Memory B cell (primary cell): ENCODE results near the gene PPTC7.
A peak's percentile ranks its signal among the peaks of the same experiment; 100 is the strongest.
"Not testable (repeated sequence)": the region's sequence is repeated elsewhere in the genome, so short reads cannot be mapped to it uniquely, and the experiment has no call there.

ENCODE experiments used
- ATAC-seq: fragments of 150-1000 bp; cut with Tn5 transposase; 2 replicates; pipeline ENCODE4 v1.10.0; 2021; ENCODE audit warnings: low read depth, mild to moderate bottlenecking, moderate library complexity
- DNase-seq, 2 donors: peaks; one replicate each; pipeline ENCODE4 v3.0.0; 2022; ENCODE audit warnings: low spot score in 2 of 2
- H3K27ac Mint-ChIP-seq: one replicate; pipeline ENCODE4 v1.8.0; 2022; ENCODE audit warnings: mild to moderate bottlenecking, moderate library complexity, mixed read lengths
- H3K27me3 Mint-ChIP-seq: one replicate; pipeline ENCODE4 v1.8.0; 2022; ENCODE audit warnings: mixed read lengths
- H3K36me3 Mint-ChIP-seq: one replicate; pipeline ENCODE4 v1.8.0; 2022; ENCODE audit warnings: mild to moderate bottlenecking, mixed read lengths
- H3K4me1 Mint-ChIP-seq: one replicate; pipeline ENCODE4 v1.8.0; 2022; ENCODE audit warnings: mixed read lengths
- H3K4me3 Mint-ChIP-seq: one replicate; pipeline ENCODE4 v1.8.0; 2022; ENCODE audit warnings: mild to moderate bottlenecking, moderate library complexity, mixed read lengths
- H3K9me3 Mint-ChIP-seq: one replicate; pipeline ENCODE4 v1.8.0; 2022; ENCODE audit warnings: mixed read lengths

The PPTC7 gene, protein sequence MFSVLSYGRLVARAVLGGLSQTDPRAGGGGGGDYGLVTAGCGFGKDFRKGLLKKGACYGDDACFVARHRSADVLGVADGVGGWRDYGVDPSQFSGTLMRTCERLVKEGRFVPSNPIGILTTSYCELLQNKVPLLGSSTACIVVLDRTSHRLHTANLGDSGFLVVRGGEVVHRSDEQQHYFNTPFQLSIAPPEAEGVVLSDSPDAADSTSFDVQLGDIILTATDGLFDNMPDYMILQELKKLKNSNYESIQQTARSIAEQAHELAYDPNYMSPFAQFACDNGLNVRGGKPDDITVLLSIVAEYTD

DNA sequence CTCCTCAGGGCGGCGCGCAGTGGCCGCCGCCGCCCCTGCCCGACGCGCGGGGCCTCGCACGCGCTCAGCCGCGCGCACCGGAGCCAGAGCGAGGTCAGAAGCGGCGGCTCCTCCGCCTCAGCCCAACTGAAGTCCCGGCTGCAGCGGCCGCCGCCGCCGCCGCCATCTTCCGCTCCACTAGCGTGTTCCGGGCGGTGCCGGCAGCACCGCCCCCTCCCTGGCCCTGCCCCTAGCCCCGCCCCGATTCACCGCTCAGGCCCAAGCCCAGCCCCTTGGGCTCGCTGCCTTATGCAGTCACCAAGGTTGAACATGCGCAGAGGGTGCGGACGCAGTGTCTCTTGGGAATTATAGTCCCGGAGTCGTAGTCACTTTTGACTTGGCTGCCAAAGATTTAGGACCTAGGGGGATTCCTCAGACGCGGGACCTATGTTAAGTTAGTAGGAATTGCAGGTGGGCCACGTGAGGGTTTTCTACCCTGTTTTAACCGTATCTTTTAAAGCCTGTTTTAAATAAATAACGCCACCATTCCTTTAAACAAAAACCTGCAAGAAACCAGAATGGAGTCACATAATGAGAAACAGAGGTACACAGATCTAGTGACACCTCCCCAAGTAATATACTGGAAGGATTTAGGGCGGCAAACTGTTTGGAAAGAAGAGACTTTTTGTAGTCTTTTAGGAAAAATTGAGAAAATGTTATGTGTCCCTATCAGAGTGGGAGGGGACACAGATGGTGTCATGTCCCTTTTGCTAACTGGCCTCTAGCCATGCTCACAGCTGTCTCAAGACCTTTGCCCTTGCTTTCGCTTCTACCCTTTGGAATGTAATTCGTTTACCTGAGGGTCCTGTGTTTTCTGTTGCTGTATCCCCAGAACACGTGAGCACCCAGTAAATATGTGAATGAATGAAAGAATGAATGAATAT, at the start of gene PPTC7:
PPTC7 (minus strand) TSS at position 182 of the 923 bp plus-strand sequence. CDS start 287 bp downstream, outside the sequence.
- no peaks in the 10 kb centered on the region for H3K9me3 Mint-ChIP-seq
- H3K4me1 Mint-ChIP-seq = peaks cover 34% of the 10 kb centered on the region
- H3K27ac Mint-ChIP-seq = peak within 1 kb of the TSS; percentile 97
- DNase-seq = peak; percentile 88 to 98
- H3K27me3 Mint-ChIP-seq = no peaks in the 10 kb centered on the region
- H3K36me3 Mint-ChIP-seq = no peaks in the 10 kb centered on the region
- H3K4me3 Mint-ChIP-seq = peak within 1 kb of the TSS; percentile 91
- ATAC-seq = peak; percentile 85

DNA sequence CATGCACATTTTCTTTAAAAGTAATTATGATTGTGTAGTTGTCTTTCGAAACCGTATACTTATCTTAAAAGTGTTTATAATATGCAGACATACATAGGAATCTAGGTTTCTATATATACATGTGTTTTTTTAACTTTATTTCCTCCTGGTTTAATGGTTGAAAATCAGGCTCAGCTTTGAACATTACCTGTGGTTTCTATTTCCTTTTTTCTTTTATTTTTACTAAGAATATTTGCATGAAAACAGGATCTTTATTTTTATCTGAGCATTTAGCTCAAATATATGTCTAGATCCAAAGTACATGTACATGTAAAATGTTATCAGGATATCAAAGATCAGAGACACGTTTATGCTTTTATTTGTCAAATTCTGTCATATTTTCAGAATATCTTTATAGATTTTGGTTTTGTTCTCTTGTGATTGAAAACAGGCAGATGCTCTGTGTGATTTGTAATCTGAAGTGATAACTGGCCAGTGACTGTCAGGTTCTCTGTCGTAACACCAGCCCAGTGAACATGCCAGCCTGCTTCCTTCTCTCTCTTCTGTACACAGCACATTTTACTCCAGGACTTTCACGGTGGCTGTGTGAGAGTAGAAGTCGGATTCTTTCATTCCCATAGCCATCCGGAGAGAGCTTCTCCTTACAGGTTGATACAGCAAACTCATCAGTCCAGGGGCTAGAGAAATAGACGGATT, 44.5 kb upstream of the PPTC7 start:
- Mint-ChIP-seq H3K36me3 (peaks cover 10% of the 10 kb centered on the region), H3K4me1 (peaks cover 18% of the 10 kb centered on the region), H3K27me3 (no peaks in the 10 kb centered on the region), H3K27ac (peak overlapping the region; percentile 97), H3K4me3 (peak overlapping the region; percentile 85), H3K9me3 (peaks cover 2% of the 10 kb centered on the region)
- DNase-seq (no peak), ATAC-seq (peak; percentile 79)

DNA sequence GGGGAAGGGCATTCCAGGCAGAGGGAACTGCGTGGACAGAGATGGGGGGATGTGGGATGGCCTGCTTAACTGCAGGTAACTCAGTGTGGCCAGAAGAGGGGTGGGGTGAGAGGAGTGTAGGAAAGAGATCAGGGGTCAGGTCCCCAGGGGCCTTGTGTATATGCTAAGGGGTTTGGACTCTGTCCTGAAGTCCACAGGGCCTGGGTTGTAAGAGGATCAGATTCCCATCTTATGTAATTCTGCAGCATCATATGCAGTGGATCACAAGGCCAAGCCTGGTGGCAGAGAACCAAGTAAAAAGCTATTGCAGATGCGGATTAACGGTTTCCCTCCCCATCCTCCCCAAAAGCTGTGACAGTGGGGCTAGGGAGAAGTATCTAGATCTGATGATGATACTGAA, 39.5 kb upstream of the PPTC7 start:
- no peak for ATAC-seq
- no peak for DNase-seq
- H3K9me3 Mint-ChIP-seq = peaks cover 2% of the 10 kb centered on the region
- no peak overlapping the region for H3K4me3 Mint-ChIP-seq
- peaks cover 19% of the 10 kb centered on the region for H3K4me1 Mint-ChIP-seq
- H3K36me3 Mint-ChIP-seq = peaks cover 5% of the 10 kb centered on the region
- H3K27me3 Mint-ChIP-seq = no peaks in the 10 kb centered on the region
- H3K27ac Mint-ChIP-seq = peak overlapping the region; percentile 55

DNA sequence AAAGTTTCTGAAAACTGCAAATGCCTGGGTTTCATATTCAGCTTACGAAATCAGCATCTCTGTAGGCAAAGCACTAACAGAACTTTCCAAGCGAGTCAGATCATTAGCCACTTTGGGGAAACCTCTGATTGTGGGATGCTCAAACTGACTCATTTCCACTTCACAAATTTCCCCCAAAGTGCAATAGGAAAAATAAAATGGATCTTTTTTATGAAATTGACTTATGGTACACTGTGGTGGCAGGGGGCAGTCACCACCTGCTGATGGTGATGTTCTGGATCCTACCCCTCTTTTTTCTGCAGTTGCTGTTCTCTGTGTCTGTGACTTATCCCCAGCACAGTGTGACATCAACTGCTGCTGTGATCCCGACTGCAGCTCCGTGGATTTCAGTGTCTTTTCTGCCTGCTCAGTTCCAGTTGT, 36.4 kb upstream of the PPTC7 start:
- Mint-ChIP-seq H3K4me3 (peak overlapping the region; percentile 90), H3K27me3 (no peaks in the 10 kb centered on the region), H3K4me1 (peaks cover 26% of the 10 kb centered on the region), H3K27ac (peak overlapping the region; percentile 85), H3K36me3 (peaks cover 4% of the 10 kb centered on the region), H3K9me3 (no peaks in the 10 kb centered on the region)
- peak; percentile 84 for ATAC-seq
- DNase-seq = peak in 1 of 2 donors; percentile 38

DNA sequence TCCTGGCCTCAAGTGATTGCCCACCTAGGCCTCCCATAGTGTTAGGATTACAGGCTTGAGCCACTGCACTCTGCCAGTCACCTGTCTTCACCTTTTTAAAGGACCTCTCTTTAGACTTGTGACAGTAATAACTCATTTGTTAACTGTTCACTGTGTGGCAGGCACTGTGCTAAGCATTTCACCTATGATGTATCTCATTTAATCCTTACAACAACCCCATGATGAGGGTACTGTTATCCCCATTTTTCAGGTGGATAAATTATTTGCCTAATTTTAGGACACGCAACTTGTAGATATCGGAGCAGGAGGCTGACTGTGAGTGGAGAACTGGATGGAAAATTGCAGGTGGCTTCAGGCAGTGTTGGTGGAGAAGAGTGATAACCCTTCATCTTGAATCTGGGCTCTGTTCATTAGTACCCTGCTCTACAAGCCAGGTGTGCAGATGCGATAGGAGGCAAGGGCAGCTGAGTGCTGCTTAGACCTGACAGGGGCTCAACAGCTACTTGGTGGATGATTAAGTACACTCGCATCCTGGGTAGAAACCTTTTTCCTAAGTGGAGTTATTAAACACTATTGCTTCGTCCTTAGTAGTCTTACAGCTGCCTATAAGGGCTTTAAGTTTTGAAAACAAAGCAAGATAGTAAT, 33.5 kb upstream of the PPTC7 start:
- Mint-ChIP-seq H3K27ac (peak overlapping the region; percentile 89), H3K36me3 (no peaks in the 10 kb centered on the region), H3K9me3 (no peaks in the 10 kb centered on the region), H3K4me3 (no peak overlapping the region), H3K27me3 (no peaks in the 10 kb centered on the region), H3K4me1 (peaks cover 17% of the 10 kb centered on the region)
- ATAC-seq (no peak), DNase-seq (no peak)

DNA sequence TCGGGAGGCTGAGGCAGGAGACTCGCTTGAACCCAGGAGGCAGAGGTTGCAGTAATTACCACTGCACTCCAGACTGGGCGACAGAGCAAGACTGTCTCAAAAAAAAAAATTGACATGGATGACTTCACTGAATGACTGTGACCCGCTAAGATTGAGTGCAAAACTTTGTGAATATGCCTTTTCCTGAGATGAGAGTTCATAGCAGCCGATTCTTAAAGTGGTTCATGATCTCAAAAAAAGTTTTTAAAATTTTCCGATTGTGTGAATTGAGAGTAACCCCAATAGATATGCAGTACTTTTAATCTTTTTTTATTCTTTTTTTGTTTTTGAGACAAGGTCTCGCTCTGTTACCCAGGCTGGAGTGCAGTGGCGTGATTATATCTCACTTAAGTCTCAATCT, 32.1 kb upstream of the PPTC7 start:
- Mint-ChIP-seq H3K4me1 (peaks cover 16% of the 10 kb centered on the region), H3K9me3 (no peaks in the 10 kb centered on the region), H3K4me3 (peak overlapping the region; percentile 67), H3K27ac (peak overlapping the region; percentile 89), H3K27me3 (no peaks in the 10 kb centered on the region), H3K36me3 (no peaks in the 10 kb centered on the region)
- DNase-seq (no peak), ATAC-seq (no peak)

DNA sequence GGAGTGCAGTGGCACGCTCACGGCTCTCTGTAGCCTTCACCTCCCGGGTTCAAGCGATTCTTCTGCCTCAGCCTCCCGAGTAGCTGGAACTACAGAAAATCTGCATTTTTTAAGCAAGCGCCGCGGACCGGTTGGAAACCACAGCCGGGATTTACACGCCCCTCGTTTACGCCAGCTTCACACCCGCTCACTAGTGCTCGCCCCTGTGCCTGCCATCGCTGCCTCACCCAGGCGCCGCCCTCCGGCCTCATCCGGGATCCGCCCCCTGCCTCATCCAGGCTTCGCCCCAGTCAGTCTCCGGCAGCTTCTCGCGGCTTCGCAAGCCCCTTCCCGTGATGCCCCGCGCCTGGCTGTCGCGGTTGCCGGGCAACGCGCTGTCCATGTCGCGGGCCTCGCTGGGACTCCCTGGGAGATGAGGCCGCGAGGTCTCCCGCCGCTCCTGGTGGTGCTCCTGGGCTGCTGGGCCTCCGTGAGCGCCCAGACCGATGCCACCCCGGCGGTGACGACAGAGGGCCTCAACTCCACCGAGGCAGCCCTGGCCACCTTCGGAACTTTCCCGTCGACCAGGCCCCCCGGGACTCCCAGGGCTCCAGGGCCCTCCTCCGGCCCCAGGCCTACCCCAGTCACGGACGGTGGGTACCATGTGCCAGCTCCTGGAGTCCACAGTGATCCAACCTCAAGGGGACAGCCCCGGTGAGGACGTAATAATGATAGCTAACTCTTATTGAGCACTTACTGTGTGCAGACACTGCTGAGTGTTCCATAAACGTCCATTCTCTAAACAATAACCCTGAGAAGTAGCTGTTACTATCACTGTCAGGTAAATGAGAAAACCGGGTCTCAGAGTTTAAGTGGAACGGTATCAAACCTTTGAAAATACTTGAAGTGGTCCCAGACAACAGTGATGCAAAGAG, 30.9 kb upstream of the PPTC7 start, which contains the start of gene TCTN1:
TCTN1 (plus strand) TSS at position 359 of the 914 bp plus-strand sequence; CDS start at position 413, 54 bp downstream.
- peak within 1 kb of the TSS; percentile 89 for H3K27ac Mint-ChIP-seq
- peak; percentile 98 for ATAC-seq
- H3K27me3 Mint-ChIP-seq = no peaks in the 10 kb centered on the region

DNA sequence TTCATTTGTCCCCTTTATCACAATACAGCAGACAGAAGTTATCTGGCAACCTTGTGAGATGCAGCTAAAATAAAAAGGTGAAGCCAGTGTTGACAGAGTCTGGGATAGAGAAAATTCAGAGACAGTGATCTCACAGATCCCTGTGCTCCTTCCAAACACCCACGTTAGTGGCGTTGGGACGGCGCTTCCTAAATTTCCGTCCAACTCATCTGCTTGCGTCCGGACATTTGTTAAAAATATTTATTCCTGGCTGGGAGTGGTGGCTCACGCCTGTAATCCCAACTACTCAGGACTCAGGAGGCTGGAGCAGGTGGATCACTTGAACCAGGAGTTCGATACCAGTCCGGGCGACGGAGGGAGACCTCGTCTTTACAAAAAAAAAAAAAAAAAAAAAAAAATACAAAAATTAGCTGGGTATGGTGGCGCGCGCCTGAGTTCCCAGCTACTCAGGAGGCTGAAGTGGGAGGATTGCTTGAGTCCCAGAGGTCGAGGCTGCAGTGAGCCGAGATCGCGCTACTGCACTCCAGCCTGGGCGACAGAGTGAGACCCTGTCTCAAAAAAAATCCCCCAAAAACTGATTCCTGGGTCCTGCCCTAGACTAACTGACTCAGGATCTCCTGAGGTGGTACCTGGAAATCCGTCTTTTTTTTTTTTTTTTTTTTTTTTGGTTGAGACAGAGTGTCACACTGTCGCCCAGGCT, 30.1 kb upstream of the PPTC7 start:
- DNase-seq (no peak), ATAC-seq (no peak)
- Mint-ChIP-seq H3K4me1 (peaks cover 15% of the 10 kb centered on the region), H3K4me3 (peak overlapping the region; percentile 87), H3K27me3 (no peaks in the 10 kb centered on the region), H3K27ac (peak overlapping the region; percentile 89), H3K36me3 (no peaks in the 10 kb centered on the region), H3K9me3 (no peaks in the 10 kb centered on the region)

More for the DNA sequence above, 30.9 kb upstream of the PPTC7 start, which contains the start of gene TCTN1:
- Mint-ChIP-seq H3K36me3 (no peaks in the 10 kb centered on the region), H3K4me1 (peaks cover 15% of the 10 kb centered on the region), H3K9me3 (no peaks in the 10 kb centered on the region), H3K4me3 (peak within 1 kb of the TSS; percentile 87)
- DNase-seq = peak; percentile 88 to 93

DNA sequence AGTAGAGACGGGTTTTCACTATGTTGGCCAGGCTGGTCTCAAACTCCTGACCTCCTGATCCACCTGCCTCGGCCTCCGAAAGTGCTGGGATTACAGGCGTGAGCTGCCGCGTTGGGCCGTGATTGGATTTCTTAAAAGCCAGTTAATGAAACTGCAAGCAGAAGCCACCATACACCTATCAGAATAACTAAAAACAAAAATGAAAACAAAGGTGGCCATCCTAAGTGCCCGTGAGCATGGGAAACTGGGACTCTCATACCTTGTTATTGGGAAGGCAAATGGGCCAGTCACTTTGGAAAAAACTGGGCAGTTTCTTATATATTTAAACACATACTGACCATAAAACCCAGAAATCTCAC, 23.1 kb upstream of the PPTC7 start:
- Mint-ChIP-seq H3K27me3 (no peaks in the 10 kb centered on the region), H3K4me3 (peak overlapping the region; percentile 72), H3K27ac (peak overlapping the region; percentile 90), H3K36me3 (no peaks in the 10 kb centered on the region), H3K4me1 (peaks cover 24% of the 10 kb centered on the region), H3K9me3 (no peaks in the 10 kb centered on the region)
- DNase-seq (no peak), ATAC-seq (no peak)

DNA sequence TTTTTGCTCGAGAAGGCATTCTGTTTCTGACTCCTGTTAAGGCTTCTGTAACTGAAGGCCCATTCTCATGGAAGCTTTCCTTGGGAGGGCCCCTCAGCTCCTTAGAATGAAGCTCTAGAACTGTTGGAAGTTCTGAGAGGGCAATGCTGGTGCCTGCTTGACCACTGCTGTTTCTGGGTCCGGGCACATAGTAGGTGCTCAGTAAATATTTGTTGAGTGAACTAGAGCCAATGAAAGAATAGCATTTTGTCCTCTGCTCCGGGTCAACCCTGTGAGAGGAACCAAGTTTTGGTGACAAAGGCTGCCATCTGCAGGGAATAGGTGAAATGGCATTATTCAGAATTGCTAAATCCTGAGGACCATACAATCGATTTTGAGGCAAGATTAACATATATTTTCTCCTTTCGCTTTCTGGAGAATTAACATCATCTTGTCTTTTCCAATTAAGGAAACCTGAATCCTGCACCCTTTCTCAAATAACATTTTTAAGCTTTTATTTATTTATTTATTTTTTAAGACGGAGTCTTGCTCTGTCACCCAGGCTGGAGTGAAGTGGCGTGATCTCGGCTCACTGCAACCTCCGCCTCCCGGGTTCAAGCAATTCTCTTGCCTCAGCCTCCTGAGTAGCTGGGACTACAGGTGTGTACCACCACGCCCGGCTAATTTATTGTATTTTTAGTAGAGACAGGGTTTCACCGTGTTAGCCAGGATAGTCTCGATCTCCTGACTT, 19.1 kb upstream of the PPTC7 start:
- peak; percentile 32 for ATAC-seq
- H3K9me3 Mint-ChIP-seq = not testable (repeated sequence)
- H3K27ac Mint-ChIP-seq = peak overlapping the region; percentile 24

DNA sequence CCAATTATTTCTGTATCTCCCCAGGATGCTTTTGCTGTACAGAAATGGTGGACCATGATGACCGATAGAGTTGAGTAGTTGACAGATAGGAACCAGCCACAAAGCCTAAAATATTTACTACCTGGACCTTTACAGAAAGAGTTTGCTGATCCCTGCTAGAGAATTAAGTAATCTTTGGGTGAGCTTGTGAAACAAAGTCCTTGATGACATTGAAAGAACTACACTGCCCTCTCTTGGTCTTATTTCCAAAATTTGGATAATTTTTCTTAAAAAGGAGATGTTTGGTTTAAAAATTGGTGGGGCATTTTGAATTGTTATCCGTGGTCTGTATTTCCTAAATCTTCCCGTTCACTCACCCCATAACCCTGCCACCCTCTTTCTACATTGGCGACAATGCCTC, 17.1 kb upstream of the PPTC7 start:
- no peak for DNase-seq
- peak; percentile 45 for ATAC-seq
- no peak overlapping the region for H3K4me3 Mint-ChIP-seq
- no peaks in the 10 kb centered on the region for H3K36me3 Mint-ChIP-seq
- no peaks in the 10 kb centered on the region for H3K27me3 Mint-ChIP-seq
- H3K9me3 Mint-ChIP-seq = no peaks in the 10 kb centered on the region
- peak overlapping the region; percentile 5 for H3K27ac Mint-ChIP-seq
- peaks cover 25% of the 10 kb centered on the region for H3K4me1 Mint-ChIP-seq

More for the DNA sequence above, 19.1 kb upstream of the PPTC7 start:
- not testable (repeated sequence) for H3K36me3 Mint-ChIP-seq, H3K27me3 Mint-ChIP-seq, DNase-seq, H3K4me3 Mint-ChIP-seq
- peaks cover 30% of the 10 kb centered on the region for H3K4me1 Mint-ChIP-seq

DNA sequence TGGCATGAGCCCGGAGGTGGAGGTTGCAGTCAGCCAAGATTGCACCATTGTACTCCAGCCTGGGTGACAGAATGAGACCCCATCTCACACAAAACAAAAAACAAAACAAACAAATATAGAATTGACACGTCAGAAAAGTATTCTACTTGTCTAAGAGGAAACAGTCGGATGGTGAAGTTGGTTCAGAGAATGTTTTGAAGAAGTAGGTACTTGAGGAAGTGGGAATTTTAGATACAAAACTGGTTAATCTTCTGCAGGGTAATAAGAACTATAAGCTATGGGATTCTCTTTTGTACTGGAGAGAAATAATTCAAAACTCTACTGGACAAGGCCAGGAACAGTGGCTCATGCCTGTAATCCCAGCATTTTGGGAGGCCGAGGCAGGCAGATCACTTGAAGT, 16.2 kb upstream of the PPTC7 start:
- Mint-ChIP-seq H3K9me3 (no peaks in the 10 kb centered on the region), H3K4me1 (peaks cover 21% of the 10 kb centered on the region), H3K36me3 (no peaks in the 10 kb centered on the region), H3K27me3 (no peaks in the 10 kb centered on the region), H3K4me3 (no peak overlapping the region), H3K27ac (peak overlapping the region; percentile 65)
- DNase-seq = no peak
- no peak for ATAC-seq
